Panc1 (cell line): ENCODE measurements around the gene USP10. TPM values are rescaled to one million over a fixed set of nuclear protein-coding genes. Genes with fewer than 3 reads are reported as not detected.

Experiments
- ATAC-seq: fragments of 200-7000 bp; cut with Tn5 transposase; 2 replicates; pipeline ENCODE4 v1.9.1; 2020; ENCODE audit warnings: mild to moderate bottlenecking, moderate library complexity
- BruUV-seq: library from RNA; stranded (reverse); fragments of 400-500 nt; replicated peaks from 2 replicates; lab custom pipeline; 2021; lab: Mats Ljungman, UMichigan
- CTCF ChIA-PET: fragments of 300-600 bp; sonication (Branson Sonifier 250); formaldehyde crosslinking; loops from one replicate; lab custom pipeline; 2022; ENCODE audit warnings: antibody characterized with exemption; lab: Charles Lee
- POLR2A ChIA-PET: fragments of 300-600 bp; sonication (Branson Sonifier 250); formaldehyde crosslinking; loops from one replicate; lab custom pipeline; 2022; ENCODE audit warnings: antibody characterized with exemption; lab: Charles Lee
- DNase-seq: peaks from one replicate; pipeline ENCODE4 v3.0.0-alpha.2; 2010; ENCODE audit warnings: low read depth, low spot score
- H3K27ac ChIP-seq: 2 replicates; pipeline ENCODE4 v1.5.1; 2011; ENCODE audit warnings: mild to moderate bottlenecking, low read length, inconsistent platforms
- H3K27me3 ChIP-seq: fragments of 200-500 bp; sonication (Bioruptor generic); 2 replicates; pipeline ENCODE4 v1.6.0; 2014; ENCODE audit warnings: low read length, inconsistent platforms; ENCODE audit not compliant: control insufficient read depth, insufficient read depth
- H3K36me3 ChIP-seq: fragments of 200-500 bp; sonication (Bioruptor generic); 2 replicates; pipeline ENCODE4 v1.5.1; 2014; ENCODE audit warnings: inconsistent platforms, mild to moderate bottlenecking, low read length, moderate library complexity; ENCODE audit not compliant: control insufficient read depth, insufficient read depth
- H3K4me1 ChIP-seq: 2 replicates; pipeline ENCODE4 v1.5.1; 2011; ENCODE audit warnings: inconsistent platforms, mild to moderate bottlenecking, low read length, moderate library complexity; ENCODE audit not compliant: control insufficient read depth, insufficient read depth
- H3K4me3 ChIP-seq, 2 experiments: 2 replicates each; pipeline ENCODE4 v1.5.1; 2011 to 2012; ENCODE audit warnings: low read depth in 2 of 2, low read length in 2 of 2, mild to moderate bottlenecking in 2 of 2, inconsistent platforms in 1 of 2, moderate library complexity in 1 of 2
- H3K9me3 ChIP-seq: fragments of 200-500 bp; sonication (Bioruptor generic); 2 replicates; pipeline ENCODE4 v1.5.1; 2014; ENCODE audit warnings: low read depth, mild to moderate bottlenecking, inconsistent platforms, low read length, moderate library complexity; ENCODE audit not compliant: control insufficient read depth, insufficient read depth
- POLR2AphosphoS5 ChIP-seq: IDR thresholded peaks from 2 replicates; pipeline ENCODE4 v1.6.1; 2012; ENCODE audit warnings: mild to moderate bottlenecking, low read depth, low read length, moderate library complexity
- SIN3A ChIP-seq: IDR thresholded peaks from 2 replicates; pipeline ENCODE4 v1.6.1; 2012; ENCODE audit warnings: low read depth, mild to moderate bottlenecking, low read length, moderate library complexity, borderline replicate concordance; ENCODE audit not compliant: insufficient read depth
- TCF7L2 ChIP-seq: IDR thresholded peaks from 2 replicates; pipeline ENCODE4 v1.6.1; 2011; ENCODE audit warnings: mild to moderate bottlenecking, low read depth, low read length, inconsistent platforms
- in situ Hi-C: cut with HindIII; loops from 2 replicates; pipeline ENCODE4 v1.10.0; 2016; ENCODE audit warnings: low sequenced_read_pairs, low pct_unique_long_range_greater_than_20kb
- intact Hi-C: fragments of 100-400 bp; cut with micrococcal nuclease; formaldehyde crosslinking; loops from one replicate; pipeline ENCODE4 v1.10.0; 2022; ENCODE audit not compliant: unreplicated experiment
- total RNA-seq: library from RNA; stranded (reverse); gene quantifications from one replicate; pipeline ENCODE4 v1.2.1, GENCODE V29; 2021; ENCODE audit not compliant: unreplicated experiment
- TF ChIP-seq, protein P1 (sequence below), 2 experiments: IDR thresholded peaks; 2 replicates each; pipeline ENCODE4 v1.6.1; 2011 to 2012; ENCODE audit warnings: low read depth in 2 of 2, control low read depth in 1 of 2, low read length in 1 of 2, mild to moderate bottlenecking in 1 of 2, moderate library complexity in 1 of 2; ENCODE audit not compliant: insufficient read depth in 1 of 2
- TF ChIP-seq, protein P2 (sequence below): fragments of 450-650 bp; IDR thresholded peaks from 2 replicates; pipeline ENCODE4 v1.5.1; 2017; ENCODE audit warnings: mild to moderate bottlenecking

USP10 gene
- total RNA-seq, 1 experiment from 2014 or later, result 77.4 TPM

DNA sequence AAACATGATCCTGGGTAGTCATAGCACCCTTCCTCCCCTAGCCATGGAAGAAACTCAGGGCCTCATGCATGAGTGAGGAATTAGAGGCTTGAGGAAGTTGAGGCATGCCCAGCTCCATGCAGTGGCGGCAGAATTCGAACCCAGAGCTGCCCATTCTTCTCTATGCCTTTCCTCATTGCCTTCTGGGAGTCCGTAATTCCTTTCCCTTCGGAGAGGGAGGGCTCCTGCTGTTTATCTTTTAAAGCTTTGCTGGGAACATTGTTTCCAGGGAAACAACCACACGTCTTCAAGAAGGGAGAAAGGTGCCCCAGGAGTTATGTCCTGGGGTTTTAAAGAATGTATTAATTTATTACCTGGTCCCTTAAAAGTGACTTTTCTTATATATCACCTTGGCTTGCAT, 128.5 kb downstream of the USP10 start:
- Histone ChIP-seq H3K9me3 (no peaks in the 10 kb centered on the region), H3K36me3 (no peaks in the 10 kb centered on the region), H3K4me3 (no peak overlapping the region), H3K27ac (no peak overlapping the region), H3K27me3 (no peaks in the 10 kb centered on the region), H3K4me1 (no peaks in the 10 kb centered on the region; the same call in 1 of the 2 replicates)
- intact Hi-C loops, result no loop called here
- TF ChIP-seq TCF7L2, result no peak
- TF ChIP-seq, protein P1, sequence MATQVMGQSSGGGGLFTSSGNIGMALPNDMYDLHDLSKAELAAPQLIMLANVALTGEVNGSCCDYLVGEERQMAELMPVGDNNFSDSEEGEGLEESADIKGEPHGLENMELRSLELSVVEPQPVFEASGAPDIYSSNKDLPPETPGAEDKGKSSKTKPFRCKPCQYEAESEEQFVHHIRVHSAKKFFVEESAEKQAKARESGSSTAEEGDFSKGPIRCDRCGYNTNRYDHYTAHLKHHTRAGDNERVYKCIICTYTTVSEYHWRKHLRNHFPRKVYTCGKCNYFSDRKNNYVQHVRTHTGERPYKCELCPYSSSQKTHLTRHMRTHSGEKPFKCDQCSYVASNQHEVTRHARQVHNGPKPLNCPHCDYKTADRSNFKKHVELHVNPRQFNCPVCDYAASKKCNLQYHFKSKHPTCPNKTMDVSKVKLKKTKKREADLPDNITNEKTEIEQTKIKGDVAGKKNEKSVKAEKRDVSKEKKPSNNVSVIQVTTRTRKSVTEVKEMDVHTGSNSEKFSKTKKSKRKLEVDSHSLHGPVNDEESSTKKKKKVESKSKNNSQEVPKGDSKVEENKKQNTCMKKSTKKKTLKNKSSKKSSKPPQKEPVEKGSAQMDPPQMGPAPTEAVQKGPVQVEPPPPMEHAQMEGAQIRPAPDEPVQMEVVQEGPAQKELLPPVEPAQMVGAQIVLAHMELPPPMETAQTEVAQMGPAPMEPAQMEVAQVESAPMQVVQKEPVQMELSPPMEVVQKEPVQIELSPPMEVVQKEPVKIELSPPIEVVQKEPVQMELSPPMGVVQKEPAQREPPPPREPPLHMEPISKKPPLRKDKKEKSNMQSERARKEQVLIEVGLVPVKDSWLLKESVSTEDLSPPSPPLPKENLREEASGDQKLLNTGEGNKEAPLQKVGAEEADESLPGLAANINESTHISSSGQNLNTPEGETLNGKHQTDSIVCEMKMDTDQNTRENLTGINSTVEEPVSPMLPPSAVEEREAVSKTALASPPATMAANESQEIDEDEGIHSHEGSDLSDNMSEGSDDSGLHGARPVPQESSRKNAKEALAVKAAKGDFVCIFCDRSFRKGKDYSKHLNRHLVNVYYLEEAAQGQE (IDR thresholded peaks at IDR 0.05; ENCODE audit: insufficient read depth in 1 of 2, low read depth in 2 of 2, low read length in 1 of 2), result no peak
- TF ChIP-seq SIN3A, result no peak
- no peak for TF ChIP-seq POLR2AphosphoS5
- TF ChIP-seq, protein P2, sequence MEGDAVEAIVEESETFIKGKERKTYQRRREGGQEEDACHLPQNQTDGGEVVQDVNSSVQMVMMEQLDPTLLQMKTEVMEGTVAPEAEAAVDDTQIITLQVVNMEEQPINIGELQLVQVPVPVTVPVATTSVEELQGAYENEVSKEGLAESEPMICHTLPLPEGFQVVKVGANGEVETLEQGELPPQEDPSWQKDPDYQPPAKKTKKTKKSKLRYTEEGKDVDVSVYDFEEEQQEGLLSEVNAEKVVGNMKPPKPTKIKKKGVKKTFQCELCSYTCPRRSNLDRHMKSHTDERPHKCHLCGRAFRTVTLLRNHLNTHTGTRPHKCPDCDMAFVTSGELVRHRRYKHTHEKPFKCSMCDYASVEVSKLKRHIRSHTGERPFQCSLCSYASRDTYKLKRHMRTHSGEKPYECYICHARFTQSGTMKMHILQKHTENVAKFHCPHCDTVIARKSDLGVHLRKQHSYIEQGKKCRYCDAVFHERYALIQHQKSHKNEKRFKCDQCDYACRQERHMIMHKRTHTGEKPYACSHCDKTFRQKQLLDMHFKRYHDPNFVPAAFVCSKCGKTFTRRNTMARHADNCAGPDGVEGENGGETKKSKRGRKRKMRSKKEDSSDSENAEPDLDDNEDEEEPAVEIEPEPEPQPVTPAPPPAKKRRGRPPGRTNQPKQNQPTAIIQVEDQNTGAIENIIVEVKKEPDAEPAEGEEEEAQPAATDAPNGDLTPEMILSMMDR, result no peak
- ChIA-PET POLR2A (no interaction called here), CTCF (no interaction called here)
- DNase-seq, result no peak
- no TSS peak for BruUV-seq
- ATAC-seq, result no peak
- in situ Hi-C loops, result no loop called here

Other genes with a start within 250 kb of the USP10 start
- gene MEAK7, start 195.3 kb upstream of the USP10 start, total RNA-seq, result 17.2 TPM
- gene COTL1, start 81.9 kb upstream of the USP10 start, total RNA-seq, result 302 TPM
- gene KLHL36, start 51.5 kb upstream of the USP10 start, total RNA-seq, result 46.0 TPM
- 12.9 TPM for gene CRISPLD2, start 120.0 kb downstream of the USP10 start, total RNA-seq